Measurements from ENCODE around the gene TMUB1. TPM values are rescaled to one million over a fixed set of nuclear protein-coding genes. Genes with fewer than 3 reads are reported as not detected.

Gene TMUB1
- polyA plus RNA-seq, 4 donors, result 66.4 to 144 (median 77.2) TPM

DNA sequence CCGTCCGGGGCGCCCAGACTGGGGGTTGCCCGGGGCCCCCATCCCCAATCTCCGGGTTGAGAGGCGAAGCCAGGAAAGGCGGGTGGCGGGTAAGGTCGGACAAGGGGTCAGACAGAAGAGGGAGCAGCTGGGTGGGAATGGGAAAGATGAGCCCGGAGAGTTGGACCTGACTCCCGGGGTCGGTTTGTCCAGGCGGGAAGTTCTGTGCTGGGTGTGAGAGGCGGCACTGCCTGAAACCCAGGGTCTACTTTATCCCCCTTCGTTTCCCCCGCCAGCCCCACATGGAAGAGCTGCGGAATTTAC lies 23.2 kb downstream of the TMUB1 start:
- Histone ChIP-seq H3K27ac (ENCODE audit: low read depth in 1 of 3, low read length in 2 of 3) (peak overlapping the region in 1 of 3 donors; percentile 70), H3K9me3 (ENCODE audit: control insufficient read depth in 2 of 2, insufficient read depth in 1 of 2, low read depth in 1 of 2, low read length in 1 of 2) (no peaks in the 10 kb centered on the region), H3K4me1 (ENCODE audit: control insufficient read depth in 3 of 3, insufficient read depth in 2 of 3, low read depth in 1 of 3, low read length in 2 of 3) (peaks cover 0 to 48% (median 9%) of the 10 kb centered on the region in 3 donors), H3K27me3 (ENCODE audit: control insufficient read depth in 3 of 3, insufficient read depth in 3 of 3, low read length in 3 of 3) (no peaks in the 10 kb centered on the region), H3K4me3 (ENCODE audit: low read depth in 1 of 3, low read length in 3 of 3) (peak overlapping the region; percentile 73 to 81 (median 80)), H3K36me3 (ENCODE audit: control insufficient read depth in 3 of 3, insufficient read depth in 2 of 3, low read depth in 1 of 3, low read length in 3 of 3) (peaks cover 0 to 31% (median 12%) of the 10 kb centered on the region in 3 donors)
- DNase-seq (peak in 1 of 2 donors; percentile 16), FAIRE-seq (no peak)
- 2% methylated on average over 16 to 17 of the region's 17 CpGs for WGBS, 3 donors

DNA sequence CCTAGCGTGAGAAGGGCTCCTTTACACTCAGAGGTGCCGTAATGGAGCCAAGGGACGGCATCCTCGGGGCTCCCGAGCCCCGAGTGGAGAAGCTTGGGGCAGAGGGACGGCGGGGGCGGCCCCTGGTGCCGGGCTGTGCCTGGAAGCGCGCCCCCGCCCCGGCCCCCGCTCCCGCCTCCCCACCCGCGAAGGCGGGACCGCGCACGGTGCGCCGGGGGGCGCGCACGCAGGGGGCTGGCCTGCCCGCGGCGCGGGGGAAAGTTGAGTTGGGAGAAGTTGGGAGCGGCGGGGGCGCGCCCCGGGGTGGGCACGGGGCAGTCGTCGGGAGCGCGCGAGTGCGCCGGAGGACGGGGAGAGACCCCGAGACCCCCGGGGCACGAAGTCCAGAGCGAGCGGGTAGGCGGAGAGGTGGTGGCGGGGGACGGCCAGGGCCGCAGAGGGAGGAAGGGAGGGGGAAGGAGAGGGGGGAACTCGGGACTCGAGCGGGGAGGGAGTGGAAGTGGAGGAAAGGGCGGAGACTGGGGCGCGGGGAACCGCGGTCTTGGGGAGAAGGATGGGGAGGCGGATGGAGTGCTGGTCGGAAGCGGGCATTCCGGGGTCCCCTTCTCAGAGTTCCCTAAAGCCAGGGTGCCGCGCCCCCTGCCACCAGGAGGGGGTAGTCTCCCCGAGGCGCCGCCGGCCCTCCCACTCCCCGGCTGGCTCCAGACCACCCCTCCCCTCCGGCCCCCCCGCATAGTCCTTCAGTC lies 23.8 kb downstream of the TMUB1 start, which contains the start of gene SLC4A2:
SLC4A2 (plus strand) TSS at position 223 of the 746 bp plus-strand sequence. CDS start 2,399 bp downstream, outside the sequence.
- FAIRE-seq (no peak), DNase-seq (peak; percentile 68 to 94)
- Histone ChIP-seq H3K9me3 (ENCODE audit: control insufficient read depth in 2 of 2, insufficient read depth in 1 of 2, low read depth in 1 of 2, low read length in 1 of 2) (no peaks in the 10 kb centered on the region), H3K36me3 (ENCODE audit: control insufficient read depth in 3 of 3, insufficient read depth in 2 of 3, low read depth in 1 of 3, low read length in 3 of 3) (peaks cover 0 to 29% (median 6%) of the 10 kb centered on the region in 3 donors), H3K27ac (ENCODE audit: low read depth in 1 of 3, low read length in 2 of 3) (peak within 1 kb of the TSS; percentile 91 to 99 (median 94)), H3K4me1 (ENCODE audit: control insufficient read depth in 3 of 3, insufficient read depth in 2 of 3, low read depth in 1 of 3, low read length in 2 of 3) (peaks cover 0 to 48% (median 9%) of the 10 kb centered on the region in 3 donors), H3K4me3 (ENCODE audit: low read depth in 1 of 3, low read length in 3 of 3) (peak within 1 kb of the TSS; percentile 73 to 82 (median 80)), H3K27me3 (ENCODE audit: control insufficient read depth in 3 of 3, insufficient read depth in 3 of 3, low read length in 3 of 3) (no peaks in the 10 kb centered on the region)
- 1% methylated on average over 47 to 75 of the region's 75 CpGs for WGBS, 3 donors

DNA sequence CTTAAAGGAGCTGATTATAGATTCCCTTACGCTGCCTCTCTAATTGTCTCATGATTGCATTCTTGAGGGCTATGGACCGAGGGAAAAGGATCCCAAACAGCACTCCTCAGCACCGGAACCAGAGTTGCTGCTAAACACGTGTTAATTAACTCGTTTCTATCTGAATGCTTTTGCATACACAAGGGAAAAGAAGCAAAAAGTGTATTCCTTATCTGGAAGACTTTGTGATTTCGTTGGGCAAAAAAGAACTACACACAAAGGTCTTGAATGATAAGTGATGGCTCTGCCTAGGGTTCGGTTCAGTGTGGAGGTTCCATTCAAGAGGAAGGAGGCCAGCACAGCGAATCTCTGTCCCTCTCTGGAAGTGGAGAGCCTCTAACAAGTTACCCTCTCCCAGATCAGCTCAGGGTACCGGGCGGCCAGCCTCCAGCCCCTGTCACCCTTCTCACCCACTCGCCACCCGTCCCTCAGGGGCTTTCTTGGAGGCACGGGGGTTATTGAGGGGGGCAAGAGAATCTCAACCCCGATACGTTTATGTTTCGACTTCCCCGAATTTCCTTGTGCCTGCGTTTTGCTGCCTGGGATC lies 24.4 kb downstream of the TMUB1 start:
- no peak for FAIRE-seq
- DNase-seq, result peak; percentile 36 to 66
- Histone ChIP-seq H3K4me1 (ENCODE audit: control insufficient read depth in 3 of 3, insufficient read depth in 2 of 3, low read depth in 1 of 3, low read length in 2 of 3) (peaks cover 0 to 47% (median 9%) of the 10 kb centered on the region in 3 donors), H3K27ac (ENCODE audit: low read depth in 1 of 3, low read length in 2 of 3) (peak overlapping the region; percentile 91 to 99 (median 94)), H3K4me3 (ENCODE audit: low read depth in 1 of 3, low read length in 3 of 3) (peak overlapping the region; percentile 32 to 82 (median 80)), H3K9me3 (ENCODE audit: control insufficient read depth in 2 of 2, insufficient read depth in 1 of 2, low read depth in 1 of 2, low read length in 1 of 2) (no peaks in the 10 kb centered on the region), H3K36me3 (ENCODE audit: control insufficient read depth in 3 of 3, insufficient read depth in 2 of 3, low read depth in 1 of 3, low read length in 3 of 3) (peaks cover 0 to 29% (median 0%) of the 10 kb centered on the region in 3 donors), H3K27me3 (ENCODE audit: control insufficient read depth in 3 of 3, insufficient read depth in 3 of 3, low read length in 3 of 3) (no peaks in the 10 kb centered on the region)
- WGBS, 3 donors, result 3 to 4% (median 3%) methylated on average over 17 to 18 of the region's 18 CpGs

DNA sequence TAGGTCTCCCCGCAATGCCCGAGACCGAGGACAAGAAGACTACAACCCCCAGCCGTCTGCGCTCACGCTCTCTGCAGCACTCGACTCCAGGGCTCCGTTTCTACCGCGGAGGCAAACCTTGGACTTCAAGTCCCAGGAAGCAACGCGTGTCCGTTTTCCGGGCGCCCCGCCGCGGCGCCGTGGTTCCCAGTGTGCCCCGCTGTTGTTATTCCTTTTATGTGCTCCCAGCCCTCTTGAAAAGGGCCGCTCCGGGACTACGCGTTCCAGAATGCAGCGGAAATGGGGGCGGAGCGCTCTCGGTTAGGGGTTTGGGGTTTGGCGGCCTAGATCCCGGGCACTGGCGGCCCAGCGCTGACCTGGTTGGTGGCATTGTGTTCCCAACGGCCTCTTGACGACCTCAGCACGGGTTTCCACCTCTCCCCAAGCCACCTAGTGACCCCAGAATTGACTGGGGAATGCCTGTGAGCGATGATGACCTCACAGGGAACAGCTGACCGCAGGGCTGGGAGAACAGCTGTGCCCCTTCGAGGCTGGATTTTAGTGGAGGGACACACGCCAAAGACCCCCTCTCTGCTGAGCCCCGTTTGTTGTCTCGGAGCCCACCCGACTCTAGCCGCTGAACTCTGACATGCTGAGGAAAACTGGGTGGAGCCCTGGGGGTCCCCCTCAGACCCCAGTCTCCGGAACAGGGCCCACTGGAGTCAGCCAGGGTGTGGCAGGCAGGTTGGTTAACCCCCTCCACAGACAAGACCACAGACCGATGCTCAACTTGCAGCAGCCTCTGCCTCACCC lies 25.1 kb downstream of the TMUB1 start:
- Histone ChIP-seq H3K4me1 (ENCODE audit: control insufficient read depth in 3 of 3, insufficient read depth in 2 of 3, low read depth in 1 of 3, low read length in 2 of 3) (peaks cover 0 to 41% (median 9%) of the 10 kb centered on the region in 3 donors), H3K27ac (ENCODE audit: low read depth in 1 of 3, low read length in 2 of 3) (peak overlapping the region; percentile 91 to 99 (median 94)), H3K9me3 (ENCODE audit: control insufficient read depth in 2 of 2, insufficient read depth in 1 of 2, low read depth in 1 of 2, low read length in 1 of 2) (no peaks in the 10 kb centered on the region), H3K36me3 (ENCODE audit: control insufficient read depth in 3 of 3, insufficient read depth in 2 of 3, low read depth in 1 of 3, low read length in 3 of 3) (peaks cover 0 to 30% (median 0%) of the 10 kb centered on the region in 3 donors), H3K4me3 (ENCODE audit: low read depth in 1 of 3, low read length in 3 of 3) (peak overlapping the region; percentile 43 to 82 (median 80)), H3K27me3 (ENCODE audit: control insufficient read depth in 3 of 3, insufficient read depth in 3 of 3, low read length in 3 of 3) (no peaks in the 10 kb centered on the region)
- WGBS, 3 donors, result 0% methylated on average over 42 to 46 of the region's 46 CpGs
- peak; percentile 99 to 100 for DNase-seq
- peak; percentile 39 for FAIRE-seq

DNA sequence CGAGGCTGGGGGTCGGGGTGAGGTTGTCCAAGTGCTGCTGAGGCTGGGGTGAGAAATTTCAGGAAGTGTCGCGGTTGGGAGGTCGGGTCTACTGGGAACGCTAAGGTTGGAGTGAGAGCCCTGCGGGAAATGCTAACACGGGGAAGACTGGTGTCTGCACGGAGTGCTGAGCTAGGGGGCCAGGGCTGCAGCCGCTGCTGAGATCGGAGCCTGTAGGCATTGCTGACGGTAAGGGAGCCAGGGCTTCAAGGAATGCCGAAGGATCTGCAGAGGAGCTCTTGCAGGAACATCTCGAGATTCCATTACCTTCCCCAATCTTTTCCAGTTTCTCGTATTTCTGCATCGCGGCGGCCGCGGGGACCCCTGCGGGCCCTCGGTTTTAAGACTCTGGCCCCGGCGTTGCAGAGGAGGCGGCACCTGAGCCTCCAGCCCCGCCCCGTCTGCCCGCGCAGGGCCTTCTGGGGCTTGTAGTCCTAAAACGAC lies 25.7 kb downstream of the TMUB1 start, which contains the start of gene CDK5:
CDK5 (minus strand) TSS at position 392 of the 483 bp plus-strand sequence; CDS start at position 343, 49 bp downstream.
- DNase-seq (no peak), FAIRE-seq (no peak)
- Histone ChIP-seq H3K9me3 (ENCODE audit: control insufficient read depth in 2 of 2, insufficient read depth in 1 of 2, low read depth in 1 of 2, low read length in 1 of 2) (no peaks in the 10 kb centered on the region), H3K27me3 (ENCODE audit: control insufficient read depth in 3 of 3, insufficient read depth in 3 of 3, low read length in 3 of 3) (no peaks in the 10 kb centered on the region), H3K4me1 (ENCODE audit: control insufficient read depth in 3 of 3, insufficient read depth in 2 of 3, low read depth in 1 of 3, low read length in 2 of 3) (peaks cover 0 to 41% (median 9%) of the 10 kb centered on the region in 3 donors), H3K4me3 (ENCODE audit: low read depth in 1 of 3, low read length in 3 of 3) (peak within 1 kb of the TSS; percentile 43 to 82 (median 80)), H3K36me3 (ENCODE audit: control insufficient read depth in 3 of 3, insufficient read depth in 2 of 3, low read depth in 1 of 3, low read length in 3 of 3) (peaks cover 0 to 33% (median 0%) of the 10 kb centered on the region in 3 donors), H3K27ac (ENCODE audit: low read depth in 1 of 3, low read length in 2 of 3) (peak within 1 kb of the TSS; percentile 91 to 99 (median 94))
- WGBS, 3 donors, result 0% methylated on average over 30 of the region's 30 CpGs

DNA sequence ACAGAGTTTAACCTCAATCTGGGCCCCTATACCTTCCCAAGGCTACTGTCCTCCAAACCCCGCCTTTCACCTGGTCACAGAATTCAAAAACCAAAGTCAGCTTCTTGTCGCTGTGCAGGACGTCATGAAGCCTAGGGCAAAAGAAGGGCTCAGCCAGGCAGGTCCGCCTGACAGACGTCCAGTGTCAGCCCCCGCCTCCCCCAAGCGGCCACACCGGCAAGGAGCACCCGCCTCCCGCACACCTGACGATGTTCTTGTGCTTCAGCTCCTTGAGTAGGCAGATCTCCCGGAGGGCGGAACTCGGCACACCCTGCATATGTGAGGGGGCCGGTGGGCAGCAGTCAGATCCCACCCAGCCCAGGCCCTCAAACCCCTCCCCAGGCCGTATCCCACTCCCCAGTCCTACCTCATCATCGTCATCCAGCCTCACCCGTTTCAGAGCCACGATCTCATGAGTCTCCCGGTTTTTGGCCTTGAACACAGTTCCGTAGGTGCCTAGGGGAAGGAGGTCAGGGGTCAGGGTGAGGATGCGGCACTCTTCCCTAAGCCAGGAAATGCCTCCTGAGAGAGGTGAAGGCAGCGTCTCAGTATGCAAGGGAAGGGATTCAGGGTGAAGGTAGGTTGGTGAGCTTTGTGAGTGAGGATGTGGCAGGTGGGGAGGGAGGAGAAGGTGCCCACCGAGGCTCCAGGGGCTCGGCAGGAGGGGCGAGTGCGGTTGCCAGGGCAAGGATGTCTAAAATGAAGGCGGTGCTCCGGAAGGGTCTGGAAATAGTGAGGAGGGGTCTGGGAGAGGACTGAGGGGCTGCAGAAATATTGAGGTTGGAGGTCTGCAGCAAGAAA lies 26.4 kb downstream of the TMUB1 start:
- 24 to 41% (median 39%) methylated on average over 27 to 29 of the region's 29 CpGs for WGBS, 3 donors
- DNase-seq, result peak; percentile 19 to 53

DNA sequence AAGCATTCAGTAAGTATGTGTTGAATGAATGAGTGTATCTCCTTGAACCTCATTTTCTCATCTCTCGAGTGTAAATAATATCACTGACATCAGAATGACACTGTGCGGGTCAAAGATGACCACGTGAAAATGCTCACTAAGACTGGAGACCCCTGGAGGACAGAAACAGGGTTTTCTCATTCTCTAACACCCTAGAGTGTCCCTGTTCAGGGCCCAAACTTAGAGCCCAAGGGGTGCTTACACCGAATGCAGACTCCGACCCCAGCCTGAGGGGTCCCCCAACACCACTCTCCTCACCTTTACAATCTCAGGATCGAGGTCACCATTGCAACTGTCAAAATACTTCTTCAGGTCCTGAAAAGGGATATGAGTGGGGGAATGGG lies 27.0 kb downstream of the TMUB1 start:
- no peak overlapping the region for H3K4me3 ChIP-seq (ENCODE audit: low read depth in 1 of 3, low read length in 3 of 3)
- H3K27ac ChIP-seq (ENCODE audit: low read depth in 1 of 3, low read length in 2 of 3), result no peak overlapping the region
- FAIRE-seq (no peak), DNase-seq (no peak)
- no peaks in the 10 kb centered on the region for H3K27me3 ChIP-seq (ENCODE audit: control insufficient read depth in 3 of 3, insufficient read depth in 3 of 3, low read length in 3 of 3)
- no peaks in the 10 kb centered on the region for H3K9me3 ChIP-seq (ENCODE audit: control insufficient read depth in 2 of 2, insufficient read depth in 1 of 2, low read depth in 1 of 2, low read length in 1 of 2)
- peaks cover 0 to 32% (median 7%) of the 10 kb centered on the region in 3 donors for H3K4me1 ChIP-seq (ENCODE audit: control insufficient read depth in 3 of 3, insufficient read depth in 2 of 3, low read depth in 1 of 3, low read length in 2 of 3)
- WGBS, 3 donors, result 81 to 88% (median 85%) methylated on average over 6 of the region's 6 CpGs
- peaks cover 0 to 30% (median 0%) of the 10 kb centered on the region in 3 donors for H3K36me3 ChIP-seq (ENCODE audit: control insufficient read depth in 3 of 3, insufficient read depth in 2 of 3, low read depth in 1 of 3, low read length in 3 of 3)

More for the DNA sequence above, 26.4 kb downstream of the TMUB1 start:
- FAIRE-seq, result no peak
- Histone ChIP-seq H3K9me3 (ENCODE audit: control insufficient read depth in 2 of 2, insufficient read depth in 1 of 2, low read depth in 1 of 2, low read length in 1 of 2) (no peaks in the 10 kb centered on the region), H3K27me3 (ENCODE audit: control insufficient read depth in 3 of 3, insufficient read depth in 3 of 3, low read length in 3 of 3) (no peaks in the 10 kb centered on the region), H3K4me1 (ENCODE audit: control insufficient read depth in 3 of 3, insufficient read depth in 2 of 3, low read depth in 1 of 3, low read length in 2 of 3) (peaks cover 0 to 38% (median 9%) of the 10 kb centered on the region in 3 donors), H3K4me3 (ENCODE audit: low read depth in 1 of 3, low read length in 3 of 3) (peak overlapping the region in 2 of 3 donors; percentile 80 to 82), H3K27ac (ENCODE audit: low read depth in 1 of 3, low read length in 2 of 3) (no peak overlapping the region), H3K36me3 (ENCODE audit: control insufficient read depth in 3 of 3, insufficient read depth in 2 of 3, low read depth in 1 of 3, low read length in 3 of 3) (peaks cover 0 to 33% (median 0%) of the 10 kb centered on the region in 3 donors)
